Right hindlimb (tissue), 1 donor: ENCODE data around the gene TMC6.

Source experiments
- DNase-seq: peaks from one replicate; pipeline ENCODE4 v3.0.0-alpha.2; 2018

Gene TMC6

GRCh38 chr17:78134899-78135385 lies 6.4 kb upstream of the TMC6 start:
- DNase-seq = no peak

GRCh38 chr17:78133971-78134898 lies 5.7 kb upstream of the TMC6 start:
- no peak for DNase-seq

GRCh38 chr17:78133179-78133951 lies 4.8 kb upstream of the TMC6 start:
- DNase-seq = no peak

GRCh38 chr17:78132767-78133178 lies 4.2 kb upstream of the TMC6 start:
- no peak for DNase-seq

- no peak for DNase-seq
Measured at GRCh38 chr17:78132084-78132676, 3.6 kb upstream of the TMC6 start.

- DNase-seq = no peak
Measured at GRCh38 chr17:78131172-78132083, 2.9 kb upstream of the TMC6 start.

GRCh38 chr17:78130437-78131101 lies 2.0 kb upstream of the TMC6 start, which contains the start of gene TMC8:
TSS of gene TMC8 (plus strand) at chr17:78130771. CDS start at chr17:78131589, 818 bp downstream.
- DNase-seq = no peak

- DNase-seq = no peak
Measured at GRCh38 chr17:78130090-78130436, 1.5 kb upstream of the TMC6 start.

- no peak for DNase-seq
Measured at GRCh38 chr17:78129351-78130089, 965 bp upstream of the TMC6 start.

GRCh38 chr17:78127888-78128550 lies 536 bp downstream of the TMC6 start:
- no peak for DNase-seq

- no peak for DNase-seq
Measured at GRCh38 chr17:78127239-78127887, 1.2 kb downstream of the TMC6 start.

- no peak for DNase-seq
Measured at GRCh38 chr17:78126895-78127238, 1.7 kb downstream of the TMC6 start.

GRCh38 chr17:78125976-78126894 lies 2.3 kb downstream of the TMC6 start:
- no peak for DNase-seq

- no peak for DNase-seq
Measured at GRCh38 chr17:78125138-78125913, 3.2 kb downstream of the TMC6 start.

- DNase-seq = no peak
Measured at GRCh38 chr17:78124836-78125137, 3.8 kb downstream of the TMC6 start.

GRCh38 chr17:78124081-78124835 lies 4.3 kb downstream of the TMC6 start:
- DNase-seq = no peak

- no peak for DNase-seq
Measured at GRCh38 chr17:78123258-78123929, 5.2 kb downstream of the TMC6 start.
